NCI-H446 (cell line): ENCODE measurements around the gene CLRN3.

Source experiments
- DNase-seq, 2 experiments: peaks; one replicate each; lab custom pipeline; 2025; lab: John Stamatoyannopoulos, UW

CLRN3 gene

GRCh38 chr10:127919418-127920271 is 26.9 kb upstream of the CLRN3 start:
- no peak for DNase-seq

- no peak for DNase-seq
Observed at GRCh38 chr10:127918572-127918971, 25.8 kb upstream of the CLRN3 start.

- DNase-seq: no peak
Observed at GRCh38 chr10:127916826-127917225, 24.1 kb upstream of the CLRN3 start.

GRCh38 chr10:127915324-127915723 is 22.6 kb upstream of the CLRN3 start:
- DNase-seq: no peak

GRCh38 chr10:127913368-127913759 is 20.6 kb upstream of the CLRN3 start:
- DNase-seq: no peak

- no peak for DNase-seq
Observed at GRCh38 chr10:127912607-127913367, 20.0 kb upstream of the CLRN3 start.

- no peak for DNase-seq
Observed at GRCh38 chr10:127911867-127912257, 19.1 kb upstream of the CLRN3 start.

- no peak for DNase-seq
Observed at GRCh38 chr10:127911218-127911866, 18.6 kb upstream of the CLRN3 start.

- no peak for DNase-seq
Observed at GRCh38 chr10:127910464-127910770, 17.7 kb upstream of the CLRN3 start.

GRCh38 chr10:127909716-127910463 is 17.1 kb upstream of the CLRN3 start:
- no peak for DNase-seq

- DNase-seq: no peak
Observed at GRCh38 chr10:127908959-127909267, 16.2 kb upstream of the CLRN3 start.

GRCh38 chr10:127908106-127908958 is 15.6 kb upstream of the CLRN3 start:
- no peak for DNase-seq

- no peak for DNase-seq
Observed at GRCh38 chr10:127907411-127908105, 14.8 kb upstream of the CLRN3 start.

GRCh38 chr10:127906548-127907377 is 14.0 kb upstream of the CLRN3 start, which contains the start of gene PTPRE:
PTPRE (plus strand) TSS chr10:127907103; CDS start chr10:128040882, 133,779 bp downstream.
- DNase-seq: no peak

GRCh38 chr10:127905848-127906261 is 13.1 kb upstream of the CLRN3 start:
- no peak for DNase-seq

- no peak for DNase-seq
Observed at GRCh38 chr10:127905001-127905847, 12.5 kb upstream of the CLRN3 start.

GRCh38 chr10:127904311-127905000 is 11.7 kb upstream of the CLRN3 start:
- no peak for DNase-seq

- DNase-seq: no peak
Observed at GRCh38 chr10:127903789-127904188, 11.0 kb upstream of the CLRN3 start.
